ENCODE results near the gene PLIN1.
"Not testable (repeated sequence)": the region's sequence is repeated elsewhere in the genome, so short reads cannot be mapped to it uniquely, and the experiment has no call there.

Gene PLIN1

GRCh38 chr15:89704411-89704810 lies 25.2 kb upstream of the PLIN1 start:
- DNase-seq (ENCODE audit: low read depth), result no peak
- H3K4me3 ChIP-seq (ENCODE audit: low read depth, low read length), result no peak overlapping the region

GRCh38 chr15:89695198-89695597 lies 16.0 kb upstream of the PLIN1 start:
- no peak overlapping the region for H3K4me3 ChIP-seq (ENCODE audit: low read depth, low read length)
- TF ChIP-seq CTCF (IDR thresholded peaks at IDR 0.05; ENCODE audit: control insufficient read depth, extremely low read depth, insufficient read depth), result no peak
- no peak for DNase-seq (ENCODE audit: low read depth)

More at GRCh38 chr15:89704411-89704810, 25.2 kb upstream of the PLIN1 start:
- TF ChIP-seq CTCF (IDR thresholded peaks at IDR 0.05; ENCODE audit: control insufficient read depth, extremely low read depth, insufficient read depth), result no peak

GRCh38 chr15:89693696-89694095 lies 14.5 kb upstream of the PLIN1 start:
- H3K4me3 ChIP-seq (ENCODE audit: low read depth, low read length), result no peak overlapping the region
- TF ChIP-seq CTCF (IDR thresholded peaks at IDR 0.05; ENCODE audit: control insufficient read depth, extremely low read depth, insufficient read depth), result no peak
- DNase-seq (ENCODE audit: low read depth), result no peak

- no peak for TF ChIP-seq CTCF (IDR thresholded peaks at IDR 0.05; ENCODE audit: control insufficient read depth, extremely low read depth, insufficient read depth)
- no peak overlapping the region for H3K4me3 ChIP-seq (ENCODE audit: low read depth, low read length)
- DNase-seq (ENCODE audit: low read depth), result no peak
Measured at GRCh38 chr15:89693091-89693490, 13.9 kb upstream of the PLIN1 start.

- peak; percentile 63 for DNase-seq (ENCODE audit: low read depth)
- H3K4me3 ChIP-seq (ENCODE audit: low read depth, low read length), result peak within 1 kb of the TSS; percentile 86
- no peak for TF ChIP-seq CTCF (IDR thresholded peaks at IDR 0.05; ENCODE audit: control insufficient read depth, extremely low read depth, insufficient read depth)
Measured at GRCh38 chr15:89690276-89691218, 11.4 kb upstream of the PLIN1 start, which contains the start of the genes PEX11A and WDR93. PEX11A (minus strand) TSS chr15:89690754; CDS start chr15:89690632, 122 bp downstream. WDR93 (plus strand) TSS chr15:89690811; CDS start chr15:89701747, 10,936 bp downstream.

GRCh38 chr15:89689930-89690275 lies 10.7 kb upstream of the PLIN1 start:
- DNase-seq (ENCODE audit: low read depth), result not testable (repeated sequence)
- H3K4me3 ChIP-seq (ENCODE audit: low read depth, low read length), result peak overlapping the region; percentile 86

GRCh38 chr15:89686522-89686921 lies 7.4 kb upstream of the PLIN1 start:
- DNase-seq (ENCODE audit: low read depth), result no peak

More at GRCh38 chr15:89686522-89686921, 7.4 kb upstream of the PLIN1 start:
- H3K4me3 ChIP-seq (ENCODE audit: low read depth, low read length), result no peak overlapping the region
- no peak for TF ChIP-seq CTCF (IDR thresholded peaks at IDR 0.05; ENCODE audit: control insufficient read depth, extremely low read depth, insufficient read depth)
